HG02678 (cell line): ENCODE data around the gene TRIP13.
"Not testable (repeated sequence)": the region's sequence is repeated elsewhere in the genome, so short reads cannot be mapped to it uniquely, and the experiment has no call there.

Experiments
- ATAC-seq: cut with Tn5 transposase; IDR thresholded peaks from one replicate; pipeline ENCODE4 v1.9.1; 2021; ENCODE audit warnings: mild to moderate bottlenecking, moderate library complexity; ENCODE audit not compliant: unreplicated experiment

The TRIP13 gene

DNA sequence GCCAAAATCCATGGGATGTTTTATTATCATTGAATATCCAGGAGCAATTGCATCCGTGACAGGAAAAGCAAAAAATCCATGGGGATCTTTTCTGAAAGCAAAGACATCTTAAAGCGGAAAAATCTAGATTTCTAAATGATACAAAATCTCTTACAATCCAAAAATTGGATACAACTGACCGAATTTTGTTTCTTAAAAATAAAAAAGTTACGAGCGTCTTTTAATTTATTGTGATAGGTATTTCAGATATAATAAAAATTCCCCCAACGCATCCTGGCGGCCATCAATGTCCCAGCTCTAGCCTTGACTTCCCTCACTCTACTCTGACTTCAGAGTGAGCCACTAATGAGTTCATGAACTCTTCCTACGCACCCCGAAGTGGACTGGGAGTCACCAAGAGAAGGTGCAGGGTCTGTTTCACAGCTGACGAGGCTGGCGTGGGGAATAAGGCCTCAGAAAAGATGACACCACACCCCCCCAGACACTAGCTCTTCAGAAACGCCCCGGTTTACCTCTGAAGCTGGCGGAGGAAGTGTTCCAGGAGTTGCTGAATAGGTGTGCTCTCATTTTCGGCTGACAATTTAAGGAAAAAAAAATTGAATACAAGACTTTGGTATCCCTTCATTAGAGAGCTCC, 3.5 kb upstream of the TRIP13 start:
- ATAC-seq = no peak

DNA sequence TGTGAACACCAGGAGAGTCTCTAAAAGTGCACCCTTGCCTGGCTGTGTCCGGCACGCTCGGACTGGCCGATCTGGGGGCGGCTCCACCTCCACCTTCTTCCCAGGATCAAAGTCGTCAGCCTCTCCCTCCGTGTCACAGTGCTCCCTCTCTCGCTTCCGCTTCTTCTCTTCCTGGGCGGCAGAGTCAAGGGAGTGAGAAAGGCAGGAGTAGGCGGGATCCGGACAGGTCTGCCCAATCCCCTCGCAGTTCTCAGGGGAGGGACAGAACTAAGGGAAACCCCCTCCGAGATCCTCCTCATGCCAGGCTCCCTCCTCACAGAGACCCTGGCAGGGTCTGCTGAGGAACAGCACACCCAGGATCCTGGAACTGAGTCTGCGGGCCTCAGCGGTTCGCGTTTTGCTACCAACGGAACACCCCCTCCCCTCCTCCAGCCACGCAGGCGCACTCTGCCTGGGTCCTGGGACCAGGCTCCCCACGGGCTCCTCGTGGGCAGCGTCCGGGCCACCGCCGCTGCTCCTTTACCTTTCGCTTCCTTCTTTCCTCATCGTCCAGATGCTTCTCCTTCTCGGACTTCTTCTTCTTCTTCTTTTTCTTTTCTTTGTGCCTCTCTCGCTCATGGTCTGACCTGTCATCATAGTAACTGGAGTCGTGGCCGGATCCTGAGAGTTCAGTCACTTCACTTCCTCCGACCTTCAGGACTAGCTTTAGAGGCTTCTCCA, 1.4 kb upstream of the TRIP13 start:
- no peak for ATAC-seq

DNA sequence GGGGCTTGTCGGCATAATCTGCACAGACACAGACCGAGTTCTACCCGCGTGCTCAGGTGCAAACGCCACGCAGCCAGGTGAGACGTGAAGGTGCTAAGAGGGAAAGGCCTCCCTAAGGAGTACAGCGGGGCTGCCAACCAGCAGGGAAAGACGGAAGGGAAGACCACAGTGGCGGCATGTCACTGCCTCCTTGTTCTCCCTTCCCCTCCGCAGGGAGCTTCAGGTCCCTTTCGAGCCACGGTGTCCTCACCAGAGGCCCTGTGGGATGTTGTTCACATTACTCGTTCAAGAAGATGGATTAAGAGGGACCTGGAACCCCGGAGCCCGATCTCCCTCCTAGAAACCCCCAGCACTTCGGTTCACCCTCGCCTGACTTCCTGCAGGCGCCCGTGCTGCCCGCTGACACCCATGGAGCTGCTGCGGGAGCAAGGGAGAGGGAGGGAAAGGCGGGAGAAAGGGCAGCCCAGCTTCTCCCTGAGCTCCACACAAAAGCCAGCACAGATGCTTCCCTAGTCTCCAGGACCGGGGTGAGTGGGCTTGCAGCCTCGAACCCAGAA, 769 bp upstream of the TRIP13 start:
- no peak for ATAC-seq

GRCh38 chr5:893137-893506, 438 bp downstream of the TRIP13 start:
- peak; percentile 8 for ATAC-seq

DNA sequence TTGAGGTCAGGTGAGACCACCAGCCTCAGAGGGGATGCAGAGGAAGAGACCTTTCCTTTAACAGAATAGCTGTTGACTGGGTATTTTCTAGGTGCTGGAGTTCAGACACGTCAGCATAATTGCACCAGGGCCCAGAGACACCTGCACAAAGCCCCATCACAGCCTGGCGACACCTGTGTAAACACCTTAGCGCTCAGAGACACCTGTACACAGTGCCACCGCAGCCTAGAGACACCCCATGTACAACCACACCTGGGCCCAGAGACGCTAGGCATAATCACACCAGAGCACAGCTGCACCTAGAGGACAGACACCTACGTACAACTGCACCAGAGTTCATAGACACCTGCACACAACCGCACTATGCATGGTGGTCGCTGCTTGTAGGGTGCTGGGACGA, 1.0 kb downstream of the TRIP13 start:
- no peak for ATAC-seq

- no peak for ATAC-seq
These were observed 8.1 kb downstream of the TRIP13 start for GRCh38 chr5:900781-901180.

DNA sequence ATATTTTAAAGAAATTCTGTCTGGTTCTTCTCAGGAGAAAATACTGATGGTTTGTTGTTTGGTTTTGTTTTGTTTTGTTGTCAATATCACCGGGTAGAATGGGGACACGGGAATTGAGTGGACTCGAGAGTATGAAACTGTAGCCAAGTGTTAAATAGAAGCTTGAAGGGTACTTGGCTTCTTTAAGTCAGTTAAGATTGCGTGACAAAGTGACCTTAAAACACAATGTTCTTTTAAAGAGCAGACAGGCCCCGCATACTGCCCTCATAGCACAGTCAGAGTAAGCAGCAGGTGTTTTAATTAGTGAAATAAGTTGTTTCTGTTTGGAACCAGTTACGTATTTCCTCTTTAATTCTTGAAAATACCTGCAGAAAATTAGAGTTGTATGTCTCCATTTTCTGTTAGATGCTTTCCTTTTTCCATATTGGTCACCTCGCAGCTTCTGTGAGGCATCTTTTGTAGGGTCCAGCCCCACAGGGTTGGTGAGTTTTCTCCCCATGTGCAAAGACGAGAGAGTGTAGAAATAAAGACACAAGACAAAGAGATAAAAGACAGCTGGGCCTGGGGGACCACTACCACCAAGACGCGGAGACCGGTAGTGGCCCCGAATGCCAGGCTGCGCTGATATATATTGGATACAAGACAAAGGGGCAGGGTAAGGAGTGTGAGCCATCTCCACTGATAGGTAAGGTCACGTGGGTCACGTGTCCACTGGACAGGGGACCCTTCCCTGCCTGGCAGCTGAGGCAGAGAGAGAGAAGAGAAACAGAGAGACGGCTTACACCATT, 9.6 kb downstream of the TRIP13 start:
- ATAC-seq = no peak

- ATAC-seq = no peak
These were observed 11.0 kb downstream of the TRIP13 start for GRCh38 chr5:903756-904096.

GRCh38 chr5:905139-905642, 12.5 kb downstream of the TRIP13 start:
- no peak for ATAC-seq

GRCh38 chr5:907366-907910, 14.8 kb downstream of the TRIP13 start:
- ATAC-seq = no peak

DNA sequence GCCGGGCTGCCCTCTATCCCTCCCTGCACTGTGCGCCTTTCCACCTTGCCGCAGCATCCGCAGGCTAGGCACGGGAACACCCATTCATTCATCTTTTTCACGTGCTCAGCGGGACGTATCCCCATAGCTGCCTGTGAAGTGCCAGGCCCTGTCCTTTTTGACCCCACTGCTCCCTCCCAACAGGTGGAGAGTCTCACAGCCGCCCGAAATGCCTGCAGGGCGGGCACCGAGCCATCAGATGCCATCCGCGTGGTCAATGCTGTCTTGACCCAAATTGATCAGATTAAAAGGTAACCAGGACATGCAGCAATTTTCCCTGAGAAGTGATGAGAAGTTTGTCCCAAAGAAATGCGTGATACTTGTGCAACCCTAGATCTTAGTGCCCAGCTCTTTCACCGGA, 15.5 kb downstream of the TRIP13 start:
- ATAC-seq = no peak

DNA sequence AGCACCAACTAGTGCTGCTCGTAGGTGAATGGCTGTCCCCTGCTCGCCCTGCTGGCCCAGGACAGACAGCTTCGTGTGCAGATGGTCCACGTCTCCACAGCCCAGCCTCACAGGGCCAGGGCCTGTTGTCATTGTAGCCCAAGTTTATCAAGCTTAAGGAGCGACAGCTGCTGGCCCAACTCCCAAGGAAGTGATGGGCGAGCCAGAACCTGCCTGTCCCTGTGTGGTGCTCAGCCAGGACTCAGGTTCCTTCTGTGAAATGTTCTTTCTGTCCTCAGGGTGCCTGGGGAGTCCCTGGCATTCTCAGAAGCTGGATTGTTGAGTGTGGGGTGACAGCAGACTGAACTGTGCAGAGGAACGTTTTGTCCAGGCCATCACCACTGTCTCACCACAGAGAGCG, 16.4 kb downstream of the TRIP13 start:
- no peak for ATAC-seq

DNA sequence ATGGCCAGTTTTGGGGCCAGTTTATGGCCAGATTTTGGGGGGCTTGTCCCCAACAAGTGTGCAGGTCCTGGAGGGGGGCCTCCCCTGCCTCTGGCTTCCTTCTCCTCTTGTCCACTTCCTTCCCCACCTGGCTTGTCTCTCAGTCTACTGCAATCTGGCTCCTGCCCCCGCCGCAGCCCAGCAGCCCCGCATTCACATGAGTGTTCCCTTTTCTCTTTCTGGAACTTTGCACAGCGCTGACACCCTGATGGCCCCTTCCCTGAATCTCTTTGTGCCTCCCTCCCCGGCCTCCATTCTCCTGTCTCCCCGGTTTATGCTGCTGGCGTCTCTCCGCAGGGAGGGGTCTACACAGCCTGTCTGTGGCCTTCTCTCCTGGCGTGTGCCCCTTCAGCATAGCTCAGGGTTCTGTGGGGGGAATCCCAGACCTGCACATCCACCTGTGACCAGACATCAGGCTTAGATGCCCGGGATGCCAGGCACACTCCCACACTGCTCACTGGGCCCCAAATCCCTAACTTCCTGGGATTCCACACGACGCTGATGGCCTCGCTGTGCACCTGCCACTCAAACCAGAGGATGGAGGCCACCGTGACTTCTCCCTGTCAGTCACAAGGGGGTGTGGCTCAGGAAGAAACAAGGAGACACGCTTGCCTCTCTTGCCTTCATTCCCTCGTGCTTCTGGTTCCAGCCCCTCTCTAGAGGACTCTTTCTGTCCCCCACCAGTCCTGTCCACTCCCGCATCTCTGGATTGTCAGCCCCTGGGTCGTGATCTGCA, 17.5 kb downstream of the TRIP13 start:
- ATAC-seq = no peak

GRCh38 chr5:910769-911160, 18.1 kb downstream of the TRIP13 start:
- no peak for ATAC-seq

GRCh38 chr5:911601-912000, 18.9 kb downstream of the TRIP13 start:
- ATAC-seq = no peak

DNA sequence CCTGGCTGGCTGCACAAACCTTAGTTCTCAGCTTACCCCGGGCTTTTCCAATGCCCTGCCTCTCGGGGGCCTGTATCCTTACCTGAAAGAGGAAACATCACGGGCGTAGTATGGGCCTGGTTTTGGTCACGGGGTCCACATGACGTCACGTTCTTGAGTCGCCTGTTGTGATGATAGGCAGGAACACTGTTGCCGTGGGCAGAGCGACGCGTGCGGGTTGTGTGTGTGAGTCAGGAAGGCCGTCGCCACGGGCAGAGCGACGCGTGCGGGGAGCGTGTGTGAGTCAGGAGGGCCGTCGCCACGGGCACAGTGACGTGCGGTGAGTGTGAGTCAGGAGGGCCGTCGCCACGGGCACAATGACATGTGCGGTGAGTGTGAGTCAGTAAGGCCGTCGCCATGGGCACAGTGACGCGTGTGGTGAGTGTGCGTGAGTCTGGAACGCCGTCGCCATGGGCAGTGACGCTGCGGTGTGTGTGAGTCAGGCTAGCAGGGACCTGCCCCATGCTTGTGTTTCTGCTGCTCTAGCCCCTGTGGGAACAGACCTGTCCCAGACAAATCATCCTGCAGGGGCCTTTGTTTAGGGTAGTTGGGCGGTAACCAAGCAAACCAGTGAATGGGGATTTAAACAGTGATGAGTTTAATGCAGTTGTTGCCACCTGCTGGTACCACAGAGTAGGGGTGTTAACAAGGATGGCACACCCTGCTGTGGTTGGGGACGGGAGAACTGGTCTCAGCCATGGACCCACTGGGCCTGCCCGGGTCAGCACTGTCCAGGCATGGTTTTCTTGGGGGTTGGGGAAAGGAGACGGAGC, 19.8 kb downstream of the TRIP13 start:
- no peak for ATAC-seq

DNA sequence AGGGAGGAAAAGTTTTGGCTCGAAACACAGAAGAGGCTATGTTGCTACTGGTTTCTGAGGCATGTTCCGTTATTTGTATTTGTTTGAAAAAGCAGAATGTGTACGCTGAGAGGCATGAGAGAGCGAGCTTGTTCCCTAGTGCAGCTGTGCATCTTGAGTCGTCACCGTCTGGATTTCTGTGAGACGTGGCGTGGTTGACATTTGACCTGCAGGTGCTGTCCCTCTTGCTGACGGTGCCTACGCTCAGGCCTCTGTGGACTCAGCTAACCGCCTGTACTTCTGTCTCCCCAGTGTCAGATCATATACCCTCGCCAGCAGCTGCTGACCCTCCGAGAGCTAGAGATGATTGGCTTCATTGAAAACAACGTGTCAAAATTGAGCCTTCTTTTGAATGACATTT, 21.5 kb downstream of the TRIP13 start:
- ATAC-seq = no peak

GRCh38 chr5:914612-915011, 21.9 kb downstream of the TRIP13 start:
- ATAC-seq = no peak

GRCh38 chr5:915346-915745, 22.7 kb downstream of the TRIP13 start:
- ATAC-seq = not testable (repeated sequence)

DNA sequence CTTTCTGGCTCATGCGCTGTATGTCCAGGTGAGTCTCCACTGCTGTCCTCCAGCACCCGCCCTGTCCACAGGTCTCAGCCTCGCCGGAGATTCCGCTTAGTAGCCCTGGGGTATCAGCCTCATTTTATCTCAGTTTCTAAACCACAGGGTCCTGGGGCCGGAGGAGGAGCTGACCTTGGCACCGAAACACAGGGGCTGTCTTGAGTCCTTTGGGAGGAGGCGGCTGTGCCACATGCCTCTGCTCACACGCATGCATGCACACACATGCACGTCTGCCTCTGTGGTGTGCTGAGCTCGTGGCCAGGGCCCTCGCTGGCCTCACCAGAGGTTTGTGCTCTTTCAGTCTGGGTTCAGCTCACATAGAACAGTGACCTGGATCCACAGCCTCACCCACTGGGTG, 23.3 kb downstream of the TRIP13 start:
- ATAC-seq = no peak
